ENCODE measurements around the gene SRP54.

Gene SRP54

DNA sequence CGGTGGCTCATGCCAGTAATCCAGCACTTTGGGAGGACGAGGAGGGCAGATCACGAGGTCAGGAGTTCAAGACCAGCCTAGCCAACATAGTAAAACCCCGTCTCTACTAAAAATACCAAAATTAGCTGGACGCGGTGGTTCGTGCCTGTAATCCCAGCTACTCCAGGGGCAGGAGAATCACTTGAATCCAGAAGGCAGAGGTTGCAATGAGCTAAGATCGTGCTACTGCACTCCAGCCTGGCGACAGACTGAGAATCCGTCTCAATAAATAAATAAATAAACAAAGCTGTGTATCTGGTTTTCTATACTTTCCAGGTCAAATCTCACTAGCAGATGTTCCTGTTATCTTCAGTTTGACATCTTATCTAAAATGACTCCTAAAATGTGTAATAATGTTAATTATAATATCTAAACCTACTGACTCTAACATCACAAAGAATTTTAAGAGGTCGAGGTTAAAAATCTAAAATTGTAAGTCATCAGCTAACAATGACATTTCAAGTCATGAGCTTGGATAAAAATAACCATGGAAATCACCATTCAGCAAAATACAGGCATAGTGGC, 2.4 kb upstream of the SRP54 start (continued):
- no peak for TF ChIP-seq BCL11A (tag by site-specific recombination; IDR thresholded peaks at IDR 0.05; ENCODE audit: low read depth)
- no peak for TF ChIP-seq ZIC2 (tag by site-specific recombination; IDR thresholded peaks at IDR 0.05)
- TF ChIP-seq ZFHX2 (tag by site-specific recombination; conservative IDR thresholded peaks at IDR 0.05), result no peak
- TF ChIP-seq ZNF560 (tag by site-specific recombination; IDR thresholded peaks at IDR 0.05; ENCODE audit: borderline replicate concordance), result no peak
- TF ChIP-seq, protein P1, sequence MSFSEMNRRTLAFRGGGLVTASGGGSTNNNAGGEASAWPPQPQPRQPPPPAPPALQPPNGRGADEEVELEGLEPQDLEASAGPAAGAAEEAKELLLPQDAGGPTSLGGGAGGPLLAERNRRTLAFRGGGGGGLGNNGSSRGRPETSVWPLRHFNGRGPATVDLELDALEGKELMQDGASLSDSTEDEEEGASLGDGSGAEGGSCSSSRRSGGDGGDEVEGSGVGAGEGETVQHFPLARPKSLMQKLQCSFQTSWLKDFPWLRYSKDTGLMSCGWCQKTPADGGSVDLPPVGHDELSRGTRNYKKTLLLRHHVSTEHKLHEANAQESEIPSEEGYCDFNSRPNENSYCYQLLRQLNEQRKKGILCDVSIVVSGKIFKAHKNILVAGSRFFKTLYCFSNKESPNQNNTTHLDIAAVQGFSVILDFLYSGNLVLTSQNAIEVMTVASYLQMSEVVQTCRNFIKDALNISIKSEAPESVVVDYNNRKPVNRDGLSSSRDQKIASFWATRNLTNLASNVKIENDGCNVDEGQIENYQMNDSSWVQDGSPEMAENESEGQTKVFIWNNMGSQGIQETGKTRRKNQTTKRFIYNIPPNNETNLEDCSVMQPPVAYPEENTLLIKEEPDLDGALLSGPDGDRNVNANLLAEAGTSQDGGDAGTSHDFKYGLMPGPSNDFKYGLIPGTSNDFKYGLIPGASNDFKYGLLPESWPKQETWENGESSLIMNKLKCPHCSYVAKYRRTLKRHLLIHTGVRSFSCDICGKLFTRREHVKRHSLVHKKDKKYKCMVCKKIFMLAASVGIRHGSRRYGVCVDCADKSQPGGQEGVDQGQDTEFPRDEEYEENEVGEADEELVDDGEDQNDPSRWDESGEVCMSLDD (tag by site-specific recombination; IDR thresholded peaks at IDR 0.05), result no peak

DNA sequence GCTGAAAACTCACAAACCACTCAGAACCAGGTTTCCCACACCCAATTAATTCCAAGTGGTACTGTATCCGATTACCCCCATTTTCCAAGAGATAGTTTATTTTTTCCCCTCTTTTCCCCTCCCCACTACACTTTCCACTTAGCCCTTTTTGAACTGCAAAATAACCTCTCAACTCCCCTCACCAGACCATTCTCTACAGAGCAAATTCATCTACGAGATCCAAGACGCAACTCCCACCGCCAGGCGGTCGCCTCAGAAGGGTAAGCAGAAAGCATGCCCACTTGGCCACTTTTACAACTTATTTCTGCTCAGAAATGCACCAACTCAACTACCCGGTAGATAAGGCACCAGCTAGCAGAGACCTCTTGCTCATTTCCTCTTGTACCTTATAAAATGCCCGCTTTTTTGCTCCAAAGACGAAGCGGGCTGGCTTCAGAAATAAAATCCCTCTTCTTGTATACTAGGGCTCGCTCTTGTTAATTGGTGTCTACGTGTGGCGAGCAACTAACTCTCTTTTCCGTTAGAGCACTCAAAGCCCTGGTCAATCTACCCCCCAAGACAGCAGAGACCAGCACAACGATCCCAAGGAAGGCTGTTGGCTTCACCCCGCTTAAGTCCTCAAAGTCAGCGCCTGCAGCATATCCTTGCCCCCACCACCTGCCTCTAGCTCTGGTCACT, 910 bp upstream of the SRP54 start:
- Histone ChIP-seq H3K9me3 (ENCODE audit: control insufficient read depth, insufficient read depth, low read depth, low read length) (no peaks in the 10 kb centered on the region), H3K4me3 (ENCODE audit: low read depth, low read length) (peak overlapping the region; percentile 82), H3K36me3 (ENCODE audit: control insufficient read depth in 2 of 2, insufficient read depth in 1 of 2, low read length in 2 of 2) (peaks cover 0 to 3% of the 10 kb centered on the region in 2 experiments; a peak in 1 of 3 replicates), H3K27ac (ENCODE audit: extremely low read depth, low read depth, low read length) (peak overlapping the region; percentile 75), H3K4me1 (ENCODE audit: control insufficient read depth, insufficient read depth, low read length) (peaks cover 3% of the 10 kb centered on the region)
- POLR2A ChIA-PET, result interaction anchor here (0.6 to 4.7 kb wide), 12 partner anchors 10 to 844 kb away, joined by 3 to 35 read pairs (median 4); partner anchors contain the start of genes BAZ1A, BRMS1L, FAM177A1 and PPP2R3C
- CTCF ChIA-PET, result interaction anchor here (0.6 to 1.2 kb wide), 4 partner anchors 52 to 1357 kb away, joined by 3 to 4 read pairs (median 4); no protein-coding TSS in a partner anchor
- TF ChIP-seq ZEB2 (tag by site-specific recombination; IDR thresholded peaks at IDR 0.05) (no peak), ZNF501 (tag by site-specific recombination; IDR thresholded peaks at IDR 0.05) (no peak), PRDM1 (tag by site-specific recombination; IDR thresholded peaks at IDR 0.05) (peak; percentile 70; the same call in 1 of the 2 replicates), ZNF335 (tag by site-specific recombination; conservative IDR thresholded peaks at IDR 0.05) (no peak), ZSCAN30 (tag by site-specific recombination; IDR thresholded peaks at IDR 0.05) (no peak), ZNF394 (tag by site-specific recombination; IDR thresholded peaks at IDR 0.05; ENCODE audit: borderline replicate concordance) (0 out of 2 replicates have a peak, but pooled peaks have one; percentile 17), ZBTB20 (tag by site-specific recombination; IDR thresholded peaks at IDR 0.05) (peak; percentile 14; the same call in 1 of the 2 replicates), ZBTB17 (tag by site-specific recombination; IDR thresholded peaks at IDR 0.05) (peak; percentile 74; the same call in 1 of the 2 replicates), GLIS1 (tag by site-specific recombination; IDR thresholded peaks at IDR 0.05) (no peak), ZNF155 (tag by site-specific recombination; IDR thresholded peaks at IDR 0.05) (no peak), ZNF292 (tag by site-specific recombination; IDR thresholded peaks at IDR 0.05; ENCODE audit: borderline replicate concordance, low read depth) (no peak), ZNF211 (tag by site-specific recombination; IDR thresholded peaks at IDR 0.05; ENCODE audit: low read depth) (no peak), ZNF175 (tag by site-specific recombination; IDR thresholded peaks at IDR 0.05) (no peak), ZNF341 (tag by site-specific recombination; IDR thresholded peaks at IDR 0.05; ENCODE audit: low read depth) (0 out of 2 replicates have a peak, but pooled peaks have one; percentile 89), HOXD13 (CRISPR knock-in tag; IDR thresholded peaks at IDR 0.05; ENCODE audit: borderline replicate concordance) (no peak)
- TF ChIP-seq, protein P2, sequence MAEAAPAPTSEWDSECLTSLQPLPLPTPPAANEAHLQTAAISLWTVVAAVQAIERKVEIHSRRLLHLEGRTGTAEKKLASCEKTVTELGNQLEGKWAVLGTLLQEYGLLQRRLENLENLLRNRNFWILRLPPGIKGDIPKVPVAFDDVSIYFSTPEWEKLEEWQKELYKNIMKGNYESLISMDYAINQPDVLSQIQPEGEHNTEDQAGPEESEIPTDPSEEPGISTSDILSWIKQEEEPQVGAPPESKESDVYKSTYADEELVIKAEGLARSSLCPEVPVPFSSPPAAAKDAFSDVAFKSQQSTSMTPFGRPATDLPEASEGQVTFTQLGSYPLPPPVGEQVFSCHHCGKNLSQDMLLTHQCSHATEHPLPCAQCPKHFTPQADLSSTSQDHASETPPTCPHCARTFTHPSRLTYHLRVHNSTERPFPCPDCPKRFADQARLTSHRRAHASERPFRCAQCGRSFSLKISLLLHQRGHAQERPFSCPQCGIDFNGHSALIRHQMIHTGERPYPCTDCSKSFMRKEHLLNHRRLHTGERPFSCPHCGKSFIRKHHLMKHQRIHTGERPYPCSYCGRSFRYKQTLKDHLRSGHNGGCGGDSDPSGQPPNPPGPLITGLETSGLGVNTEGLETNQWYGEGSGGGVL (tag by site-specific recombination; IDR thresholded peaks at IDR 0.05), result peak; percentile 54
- TF ChIP-seq, protein P3, sequence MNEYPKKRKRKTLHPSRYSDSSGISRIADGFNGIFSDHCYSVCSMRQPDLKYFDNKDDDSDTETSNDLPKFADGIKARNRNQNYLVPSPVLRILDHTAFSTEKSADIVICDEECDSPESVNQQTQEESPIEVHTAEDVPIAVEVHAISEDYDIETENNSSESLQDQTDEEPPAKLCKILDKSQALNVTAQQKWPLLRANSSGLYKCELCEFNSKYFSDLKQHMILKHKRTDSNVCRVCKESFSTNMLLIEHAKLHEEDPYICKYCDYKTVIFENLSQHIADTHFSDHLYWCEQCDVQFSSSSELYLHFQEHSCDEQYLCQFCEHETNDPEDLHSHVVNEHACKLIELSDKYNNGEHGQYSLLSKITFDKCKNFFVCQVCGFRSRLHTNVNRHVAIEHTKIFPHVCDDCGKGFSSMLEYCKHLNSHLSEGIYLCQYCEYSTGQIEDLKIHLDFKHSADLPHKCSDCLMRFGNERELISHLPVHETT (tag by site-specific recombination; IDR thresholded peaks at IDR 0.05), result no peak
- TF ChIP-seq, protein P4, sequence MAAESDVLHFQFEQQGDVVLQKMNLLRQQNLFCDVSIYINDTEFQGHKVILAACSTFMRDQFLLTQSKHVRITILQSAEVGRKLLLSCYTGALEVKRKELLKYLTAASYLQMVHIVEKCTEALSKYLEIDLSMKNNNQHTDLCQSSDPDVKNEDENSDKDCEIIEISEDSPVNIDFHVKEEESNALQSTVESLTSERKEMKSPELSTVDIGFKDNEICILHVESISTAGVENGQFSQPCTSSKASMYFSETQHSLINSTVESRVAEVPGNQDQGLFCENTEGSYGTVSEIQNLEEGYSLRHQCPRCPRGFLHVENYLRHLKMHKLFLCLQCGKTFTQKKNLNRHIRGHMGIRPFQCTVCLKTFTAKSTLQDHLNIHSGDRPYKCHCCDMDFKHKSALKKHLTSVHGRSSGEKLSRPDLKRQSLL (tag by site-specific recombination; IDR thresholded peaks at IDR 0.05), result no peak
- TF ChIP-seq, protein P5, sequence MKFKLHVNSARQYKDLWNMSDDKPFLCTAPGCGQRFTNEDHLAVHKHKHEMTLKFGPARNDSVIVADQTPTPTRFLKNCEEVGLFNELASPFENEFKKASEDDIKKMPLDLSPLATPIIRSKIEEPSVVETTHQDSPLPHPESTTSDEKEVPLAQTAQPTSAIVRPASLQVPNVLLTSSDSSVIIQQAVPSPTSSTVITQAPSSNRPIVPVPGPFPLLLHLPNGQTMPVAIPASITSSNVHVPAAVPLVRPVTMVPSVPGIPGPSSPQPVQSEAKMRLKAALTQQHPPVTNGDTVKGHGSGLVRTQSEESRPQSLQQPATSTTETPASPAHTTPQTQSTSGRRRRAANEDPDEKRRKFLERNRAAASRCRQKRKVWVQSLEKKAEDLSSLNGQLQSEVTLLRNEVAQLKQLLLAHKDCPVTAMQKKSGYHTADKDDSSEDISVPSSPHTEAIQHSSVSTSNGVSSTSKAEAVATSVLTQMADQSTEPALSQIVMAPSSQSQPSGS (tag by site-specific recombination; IDR thresholded peaks at IDR 0.05; ENCODE audit: low read depth), result no peak
- TF ChIP-seq, protein P6, sequence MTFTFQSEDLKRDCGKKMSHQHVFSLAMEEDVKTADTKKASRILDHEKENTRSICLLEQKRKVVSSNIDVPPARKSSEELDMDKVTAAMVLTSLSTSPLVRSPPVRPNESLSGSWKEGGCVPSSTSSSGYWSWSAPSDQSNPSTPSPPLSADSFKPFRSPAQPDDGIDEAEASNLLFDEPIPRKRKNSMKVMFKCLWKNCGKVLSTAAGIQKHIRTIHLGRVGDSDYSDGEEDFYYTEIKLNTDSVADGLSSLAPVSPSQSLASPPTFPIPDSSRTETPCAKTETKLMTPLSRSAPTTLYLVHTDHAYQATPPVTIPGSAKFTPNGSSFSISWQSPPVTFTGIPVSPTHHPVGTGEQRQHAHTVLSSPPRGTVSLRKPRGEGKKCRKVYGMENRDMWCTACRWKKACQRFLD (tag by site-specific recombination; IDR thresholded peaks at IDR 0.05), result no peak
